Peyer's patch (tissue), 4 donors: Measurements from ENCODE around the gene STT3B. TPM values are rescaled to one million over a fixed set of nuclear protein-coding genes. Genes with fewer than 3 reads are reported as not detected.

Experiments
- DNase-seq, 3 donors: peaks; one replicate each; pipeline ENCODE4 v3.0.0-alpha.2; 2017 to 2019
- H3K27ac ChIP-seq, 4 donors: fragments of 200-600 bp; sonication (generic); one replicate each; pipeline ENCODE4 v1.5.1; 2016 to 2019
- H3K27me3 ChIP-seq, 2 donors: fragments of 200-600 bp; sonication (generic); one replicate each; pipeline ENCODE4 v1.5.1; 2019
- H3K36me3 ChIP-seq, 3 donors: fragments of 200-600 bp; sonication (generic); one replicate each; pipeline ENCODE4 v1.5.1; 2016 to 2019
- H3K4me1 ChIP-seq, 4 donors: fragments of 200-600 bp; sonication (generic); one replicate each; pipeline ENCODE4 v1.5.1; 2016 to 2019
- H3K4me3 ChIP-seq, 4 donors: fragments of 200-600 bp; sonication (generic); 1 replicate in 3 of 4; 2 replicates in 1 of 4; pipeline ENCODE4 v1.5.1; 2016 to 2019; ENCODE audit warnings: mild to moderate bottlenecking in 1 of 4
- H3K9me3 ChIP-seq, 4 donors: fragments of 200-600 bp; sonication (generic); one replicate each; pipeline ENCODE4 v1.5.1; 2016 to 2019; ENCODE audit warnings: mild to moderate bottlenecking in 1 of 4
- CTCF ChIP-seq, 6 experiments: fragments of 450-650 bp in 4 of 6; fragments of 200-600 bp in 2 of 6; sonication (generic) in 1 of 6; IDR thresholded peaks; one replicate each; pipeline ENCODE4 v1.5.1; 2017 to 2019; ENCODE audit warnings: antibody characterized with exemption in 6 of 6, mild to moderate bottlenecking in 3 of 6, moderate library complexity in 1 of 6
- POLR2A ChIP-seq, 2 donors: fragments of 450-650 bp; IDR thresholded peaks; one replicate each; pipeline ENCODE4 v1.5.1; 2017; ENCODE audit warnings: antibody characterized with exemption in 2 of 2, mild to moderate bottlenecking in 2 of 2, moderate library complexity in 2 of 2
- total RNA-seq, 4 donors: library from RNA; depleted of rRNA; stranded (reverse); fragments of >200 nt; gene quantifications; one replicate each; pipeline ENCODE4 v1.1.0, GENCODE V29; 2016

The STT3B gene
- total RNA-seq, 4 donors from 2014 or later = 83.9 to 179 (median 144) TPM

GRCh38 chr3:31620656-31621055 lies 87.9 kb downstream of the STT3B start:
- Histone ChIP-seq H3K36me3 (peaks cover 0 to 58% (median 0%) of the 10 kb centered on the region in 3 donors), H3K4me1 (no peaks in the 10 kb centered on the region), H3K27ac (no peak overlapping the region), H3K4me3 (no peak overlapping the region), H3K9me3 (no peaks in the 10 kb centered on the region), H3K27me3 (no peaks in the 10 kb centered on the region)
- TF ChIP-seq CTCF (IDR thresholded peaks at IDR 0.05) = no peak
- no peak for TF ChIP-seq POLR2A (IDR thresholded peaks at IDR 0.05)
- no peak for DNase-seq

GRCh38 chr3:31621314-31621713 lies 88.6 kb downstream of the STT3B start:
- Histone ChIP-seq H3K36me3 (peaks cover 0 to 64% (median 1%) of the 10 kb centered on the region in 3 donors), H3K4me1 (no peaks in the 10 kb centered on the region)
- no peak for DNase-seq

DNA sequence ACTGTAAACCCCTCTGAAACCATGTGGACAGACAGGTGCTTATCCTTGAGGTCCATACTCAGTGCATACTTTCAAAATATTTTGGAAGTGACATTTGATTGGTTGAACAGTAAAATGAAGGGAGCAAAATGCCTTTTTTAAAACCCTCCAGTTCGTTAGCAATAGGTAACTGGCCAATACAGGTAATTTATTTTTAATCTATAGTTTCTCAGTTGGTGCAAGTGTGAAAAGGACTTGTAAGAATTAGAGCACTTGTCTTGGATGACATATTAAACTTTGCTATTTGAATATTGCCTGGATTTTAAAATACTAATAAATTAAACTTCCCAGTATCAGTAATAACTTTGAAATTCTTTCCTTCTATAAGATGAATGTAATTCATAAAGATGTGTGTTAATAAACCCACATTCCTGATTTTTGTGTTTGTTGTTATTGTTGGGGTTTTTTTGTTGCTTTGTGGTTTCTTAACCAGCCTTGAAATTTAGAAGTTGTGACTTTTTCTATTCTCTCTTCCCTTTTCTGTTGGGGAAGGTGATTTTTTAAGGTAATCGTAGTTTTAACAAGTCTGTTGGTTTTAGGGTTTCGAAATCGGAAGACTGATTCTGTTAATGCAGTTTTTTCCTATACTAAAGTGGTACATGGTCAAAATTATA lies 90.0 kb downstream of the STT3B start:
- DNase-seq = no peak
- H3K4me1 ChIP-seq = no peaks in the 10 kb centered on the region
- no peaks in the 10 kb centered on the region for H3K9me3 ChIP-seq
- TF ChIP-seq CTCF (IDR thresholded peaks at IDR 0.05) = no peak
- TF ChIP-seq POLR2A (IDR thresholded peaks at IDR 0.05) = no peak
- H3K4me3 ChIP-seq = no peak overlapping the region
- peaks cover 0 to 68% (median 4%) of the 10 kb centered on the region in 3 donors for H3K36me3 ChIP-seq
- H3K27me3 ChIP-seq = no peaks in the 10 kb centered on the region
- no peak overlapping the region for H3K27ac ChIP-seq

More at GRCh38 chr3:31621314-31621713, 88.6 kb downstream of the STT3B start:
- H3K27ac ChIP-seq = no peak overlapping the region
- no peaks in the 10 kb centered on the region for H3K9me3 ChIP-seq
- no peaks in the 10 kb centered on the region for H3K27me3 ChIP-seq
- no peak for TF ChIP-seq CTCF (IDR thresholded peaks at IDR 0.05)
- no peak for TF ChIP-seq POLR2A (IDR thresholded peaks at IDR 0.05)
- H3K4me3 ChIP-seq = no peak overlapping the region

DNA sequence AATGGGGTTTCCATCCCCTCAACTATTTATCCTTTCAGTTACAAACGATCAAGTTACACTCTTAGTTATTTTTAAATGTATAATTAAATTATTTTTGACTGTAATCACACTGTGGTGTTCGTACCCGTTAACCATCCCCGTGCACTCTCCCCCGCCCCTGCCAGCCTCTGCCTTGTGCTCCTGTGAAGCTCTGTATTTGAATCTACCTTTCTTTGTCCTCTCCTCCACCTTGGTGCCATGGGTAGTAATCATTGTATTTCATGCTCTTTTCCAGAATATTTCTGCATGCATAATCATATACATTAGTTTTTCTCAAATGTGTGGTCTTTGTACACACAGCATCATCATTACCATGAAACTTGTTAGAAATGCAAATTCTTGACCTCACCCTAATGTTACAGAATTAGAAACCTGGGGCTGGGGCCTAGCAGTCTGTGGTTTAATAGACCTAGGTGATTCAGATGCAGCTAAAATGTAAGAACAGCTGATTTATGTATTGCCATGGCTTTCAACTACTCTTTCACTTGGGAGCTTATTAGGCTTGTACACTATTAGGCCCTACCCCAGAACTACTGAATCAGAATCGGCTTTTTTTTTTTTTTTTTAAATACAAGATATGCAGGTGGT lies 91.5 kb downstream of the STT3B start:
- Histone ChIP-seq H3K27ac (no peak overlapping the region), H3K36me3 (peaks cover 0 to 62% (median 4%) of the 10 kb centered on the region in 3 donors), H3K27me3 (no peaks in the 10 kb centered on the region), H3K9me3 (no peaks in the 10 kb centered on the region), H3K4me1 (no peaks in the 10 kb centered on the region), H3K4me3 (no peak overlapping the region)
- TF ChIP-seq CTCF (IDR thresholded peaks at IDR 0.05) (no peak), POLR2A (IDR thresholded peaks at IDR 0.05) (no peak)
- DNase-seq = no peak

GRCh38 chr3:31625358-31625757 lies 92.6 kb downstream of the STT3B start:
- Histone ChIP-seq H3K4me1 (no peaks in the 10 kb centered on the region), H3K27ac (no peak overlapping the region), H3K9me3 (no peaks in the 10 kb centered on the region), H3K36me3 (peaks cover 0 to 60% (median 4%) of the 10 kb centered on the region in 3 donors), H3K27me3 (no peaks in the 10 kb centered on the region), H3K4me3 (no peak overlapping the region)
- TF ChIP-seq POLR2A (IDR thresholded peaks at IDR 0.05) (no peak), CTCF (IDR thresholded peaks at IDR 0.05) (no peak)
- DNase-seq = no peak
